ENCODE results near the gene BNC2.
A peak's percentile ranks its signal among the peaks of the same experiment; 100 is the strongest.

Gene BNC2

DNA sequence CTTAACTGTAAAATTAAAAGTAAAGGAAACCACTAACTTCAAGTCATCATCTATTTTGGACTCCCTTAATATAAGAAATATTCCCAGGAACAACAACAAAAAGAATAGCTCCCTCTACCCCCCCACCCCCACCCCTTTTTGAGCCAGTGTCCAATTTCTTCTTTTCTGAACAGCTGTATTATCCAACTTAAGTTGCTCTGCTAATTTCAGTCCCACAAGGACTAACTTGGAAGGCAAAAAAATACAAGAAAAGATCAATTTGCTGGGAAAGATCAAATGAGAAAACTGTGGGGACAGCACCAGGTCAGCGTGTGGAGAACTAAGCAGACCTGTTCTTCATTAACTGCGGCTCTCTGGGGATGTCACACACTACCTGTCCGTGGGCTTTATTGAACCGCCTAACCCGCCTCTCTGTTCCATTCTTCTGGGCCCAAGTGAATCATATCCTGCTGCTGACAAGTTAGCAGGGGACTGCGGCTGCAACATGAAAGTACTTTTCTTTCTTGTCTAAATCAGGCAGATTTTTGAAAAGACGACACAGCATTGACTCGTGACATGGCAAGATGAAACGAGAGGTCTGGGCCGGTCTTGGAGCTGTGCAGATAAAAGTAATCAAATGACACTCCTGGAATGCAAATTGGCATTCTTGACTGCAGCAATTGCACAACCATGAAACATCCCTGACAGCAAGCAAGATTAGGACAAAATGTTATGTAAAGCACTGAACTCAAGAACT lies 2.7 kb downstream of the BNC2 start:
- H3K27me3 ChIP-seq (ENCODE audit: control insufficient read depth, insufficient read depth, low read length) = no peaks in the 10 kb centered on the region
- peak overlapping the region; percentile 88 for H3K9ac ChIP-seq (ENCODE audit: low read depth, low read length)
- H3K4me1 ChIP-seq (ENCODE audit: control insufficient read depth, insufficient read depth, low read length) = peaks cover 56% of the 10 kb centered on the region
- no peaks in the 10 kb centered on the region for H3K36me3 ChIP-seq (ENCODE audit: insufficient read depth, low read length)
- no peaks in the 10 kb centered on the region for H3K9me3 ChIP-seq (replicated peaks; ENCODE audit: low read length)
- H3K4me3 ChIP-seq (ENCODE audit: low read length) = peak overlapping the region; percentile 86
- peak overlapping the region; percentile 96 for H3K4me2 ChIP-seq (ENCODE audit: low read length)

DNA sequence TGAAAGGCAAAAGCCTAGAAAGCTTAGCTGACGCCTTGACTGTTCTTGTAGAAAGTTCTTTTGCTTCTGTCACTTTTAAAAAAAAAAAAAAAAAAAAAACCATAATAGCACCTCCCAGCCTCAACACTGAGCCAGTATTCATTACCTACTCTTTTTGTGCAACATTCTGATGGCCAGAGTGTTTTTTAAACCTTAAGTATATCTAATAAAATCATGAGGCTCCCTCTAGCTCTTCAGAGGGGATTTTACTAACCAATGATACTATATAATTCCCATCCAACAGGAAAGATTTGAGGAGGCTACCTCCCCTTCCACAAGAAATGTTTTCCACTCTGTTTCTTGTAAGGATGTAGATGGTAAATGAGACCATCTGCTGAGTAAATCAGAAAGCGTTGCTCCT lies 3.9 kb downstream of the BNC2 start:
- Histone ChIP-seq H3K36me3 (ENCODE audit: insufficient read depth, low read length) (no peaks in the 10 kb centered on the region), H3K4me3 (ENCODE audit: low read length) (peak overlapping the region; percentile 17), H3K4me1 (ENCODE audit: control insufficient read depth, insufficient read depth, low read length) (peaks cover 51% of the 10 kb centered on the region)

DNA sequence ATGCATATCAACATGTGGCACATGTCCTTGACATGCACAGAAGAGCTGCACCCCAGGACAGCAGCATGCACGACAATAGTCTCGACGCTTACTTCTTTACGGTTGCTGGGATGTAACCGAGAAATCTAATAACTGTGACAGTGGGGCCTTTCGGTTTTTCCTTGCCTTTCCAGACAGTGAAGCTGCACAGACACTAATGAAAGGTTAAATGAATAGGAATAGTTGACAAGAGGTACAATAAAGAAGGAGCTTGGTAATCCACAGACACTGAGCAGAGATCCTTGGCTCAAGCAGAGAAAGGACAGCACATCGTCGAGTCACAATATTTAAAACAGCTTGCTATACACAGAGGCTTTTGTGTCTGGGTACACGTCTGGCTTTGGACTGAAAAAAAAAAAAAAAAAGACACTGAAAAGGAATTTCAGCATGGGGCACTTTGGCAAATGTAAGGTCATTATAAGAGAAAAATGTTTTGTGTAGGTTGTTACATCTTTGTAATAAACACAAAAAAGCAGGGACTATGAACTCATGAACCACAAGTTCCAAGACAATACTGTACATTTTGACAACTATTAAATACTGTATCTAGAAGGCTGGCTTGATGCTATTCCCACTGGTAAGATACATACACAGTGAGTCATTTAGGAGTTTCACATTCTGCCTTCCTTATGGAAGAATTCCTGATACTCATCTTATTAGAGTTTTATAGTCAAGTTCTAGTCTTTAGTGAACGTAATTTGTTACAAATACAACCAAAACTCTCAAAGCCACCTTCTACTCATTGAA lies 5.6 kb downstream of the BNC2 start:
- H3K4me1 ChIP-seq (ENCODE audit: control insufficient read depth, insufficient read depth, low read length) = peaks cover 51% of the 10 kb centered on the region
- no peaks in the 10 kb centered on the region for H3K9me3 ChIP-seq (replicated peaks; ENCODE audit: low read length)
- H3K4me3 ChIP-seq (ENCODE audit: low read length) = peak overlapping the region; percentile 55
- H3K27me3 ChIP-seq (ENCODE audit: control insufficient read depth, insufficient read depth, low read length) = no peaks in the 10 kb centered on the region
- H3K9ac ChIP-seq (ENCODE audit: low read depth, low read length) = peak overlapping the region; percentile 36
- no peaks in the 10 kb centered on the region for H3K36me3 ChIP-seq (ENCODE audit: insufficient read depth, low read length)
- peak overlapping the region; percentile 77 for H3K4me2 ChIP-seq (ENCODE audit: low read length)

More for the DNA sequence above, 3.9 kb downstream of the BNC2 start:
- Histone ChIP-seq H3K9me3 (replicated peaks; ENCODE audit: low read length) (no peaks in the 10 kb centered on the region), H3K4me2 (ENCODE audit: low read length) (peak overlapping the region; percentile 96), H3K9ac (ENCODE audit: low read depth, low read length) (peak overlapping the region; percentile 88), H3K27me3 (ENCODE audit: control insufficient read depth, insufficient read depth, low read length) (no peaks in the 10 kb centered on the region)

DNA sequence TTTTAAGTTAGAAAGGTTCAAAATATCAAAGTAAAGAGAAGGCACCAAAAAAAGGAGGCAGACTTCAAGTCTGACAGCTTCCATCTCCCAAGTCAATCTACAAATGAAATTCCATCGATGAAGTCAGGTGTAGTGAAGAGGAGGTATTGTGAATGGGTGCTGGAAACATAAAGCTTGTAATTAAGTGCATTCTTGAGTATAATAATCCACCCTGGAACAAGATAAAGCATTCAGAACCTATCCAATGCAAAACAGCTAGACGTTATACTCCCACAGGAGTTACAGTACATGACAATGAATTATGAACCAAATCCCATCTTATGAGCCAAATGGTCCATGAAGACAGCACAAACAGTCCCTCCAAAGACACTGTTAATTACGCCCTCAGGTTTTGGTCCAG lies 22.3 kb downstream of the BNC2 start:
- Histone ChIP-seq H3K27me3 (ENCODE audit: control insufficient read depth, insufficient read depth, low read length) (no peaks in the 10 kb centered on the region), H3K9me3 (replicated peaks; ENCODE audit: low read length) (no peaks in the 10 kb centered on the region), H3K4me1 (ENCODE audit: control insufficient read depth, insufficient read depth, low read length) (no peaks in the 10 kb centered on the region), H3K36me3 (ENCODE audit: insufficient read depth, low read length) (peaks cover 3% of the 10 kb centered on the region), H3K4me3 (ENCODE audit: low read length) (no peak overlapping the region), H3K9ac (ENCODE audit: low read depth, low read length) (no peak overlapping the region), H3K4me2 (ENCODE audit: low read length) (no peak overlapping the region)

DNA sequence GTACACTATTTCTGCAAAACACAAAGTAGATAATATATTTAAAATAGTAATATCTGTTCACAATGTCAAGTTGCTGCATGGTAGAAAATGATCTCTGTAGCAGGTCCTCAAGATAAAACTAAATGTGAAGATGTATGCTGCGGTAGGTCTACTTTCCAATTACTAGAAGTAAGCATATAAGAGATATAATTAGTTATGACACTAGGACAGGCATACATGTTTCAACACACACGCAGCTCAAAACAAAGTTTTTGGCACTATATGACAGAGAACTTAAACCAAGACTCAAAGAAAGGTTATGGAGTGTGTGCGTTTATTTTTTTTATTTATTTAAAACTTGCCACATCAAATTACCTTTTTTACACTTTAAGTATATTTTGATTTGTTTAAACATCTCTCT lies 23.5 kb downstream of the BNC2 start:
- no peaks in the 10 kb centered on the region for H3K4me1 ChIP-seq (ENCODE audit: control insufficient read depth, insufficient read depth, low read length)
- no peaks in the 10 kb centered on the region for H3K9me3 ChIP-seq (replicated peaks; ENCODE audit: low read length)
- no peak overlapping the region for H3K4me3 ChIP-seq (ENCODE audit: low read length)
- peaks cover 3% of the 10 kb centered on the region for H3K36me3 ChIP-seq (ENCODE audit: insufficient read depth, low read length)
- H3K27me3 ChIP-seq (ENCODE audit: control insufficient read depth, insufficient read depth, low read length) = no peaks in the 10 kb centered on the region
- H3K4me2 ChIP-seq (ENCODE audit: low read length) = no peak overlapping the region
- no peak overlapping the region for H3K9ac ChIP-seq (ENCODE audit: low read depth, low read length)

DNA sequence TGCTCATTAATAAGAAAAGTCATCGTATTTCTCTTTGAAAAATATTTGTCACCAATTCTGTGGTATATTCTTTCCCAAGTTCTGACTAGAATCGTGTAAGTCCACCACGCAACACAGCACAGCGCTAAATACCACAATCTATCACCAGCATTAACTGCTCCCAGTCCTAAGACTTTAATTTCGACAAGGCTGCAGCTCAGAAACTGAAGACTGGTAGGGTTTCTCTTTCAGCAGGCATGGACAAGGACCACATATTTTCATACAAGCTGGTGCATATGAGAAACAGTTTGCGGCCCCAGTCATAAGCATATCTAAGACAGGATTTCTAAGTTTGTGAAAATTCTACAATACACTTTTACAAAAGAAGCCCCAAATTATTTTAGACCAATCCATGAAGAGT lies 24.1 kb downstream of the BNC2 start:
- Histone ChIP-seq H3K4me2 (ENCODE audit: low read length) (no peak overlapping the region), H3K9me3 (replicated peaks; ENCODE audit: low read length) (no peaks in the 10 kb centered on the region), H3K4me3 (ENCODE audit: low read length) (no peak overlapping the region), H3K4me1 (ENCODE audit: control insufficient read depth, insufficient read depth, low read length) (no peaks in the 10 kb centered on the region), H3K9ac (ENCODE audit: low read depth, low read length) (no peak overlapping the region), H3K27me3 (ENCODE audit: control insufficient read depth, insufficient read depth, low read length) (no peaks in the 10 kb centered on the region), H3K36me3 (ENCODE audit: insufficient read depth, low read length) (peaks cover 3% of the 10 kb centered on the region)

DNA sequence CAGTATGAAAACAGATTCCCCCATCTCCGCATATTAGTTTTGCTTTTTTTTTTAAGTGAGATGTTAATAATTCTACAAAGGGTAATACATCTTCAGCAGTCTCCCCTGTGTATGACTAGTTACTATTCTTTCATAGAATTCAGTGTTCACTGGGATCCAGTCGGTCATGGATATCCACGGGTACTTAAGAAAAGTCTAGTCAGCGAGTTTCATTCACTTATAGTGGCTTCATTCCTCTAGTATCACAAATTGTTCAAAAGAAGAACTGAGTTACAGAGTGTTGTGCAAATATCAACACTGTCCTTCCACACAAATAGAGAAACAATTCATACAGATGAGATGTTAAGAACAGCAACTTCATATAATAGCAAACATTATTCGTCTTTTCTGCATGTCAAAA lies 35.7 kb downstream of the BNC2 start:
- no peaks in the 10 kb centered on the region for H3K9me3 ChIP-seq (replicated peaks; ENCODE audit: low read length)
- H3K9ac ChIP-seq (ENCODE audit: low read depth, low read length) = no peak overlapping the region
- no peak overlapping the region for H3K4me3 ChIP-seq (ENCODE audit: low read length)
- no peaks in the 10 kb centered on the region for H3K27me3 ChIP-seq (ENCODE audit: control insufficient read depth, insufficient read depth, low read length)
- H3K4me1 ChIP-seq (ENCODE audit: control insufficient read depth, insufficient read depth, low read length) = peaks cover 12% of the 10 kb centered on the region
- H3K36me3 ChIP-seq (ENCODE audit: insufficient read depth, low read length) = no peaks in the 10 kb centered on the region
- no peak overlapping the region for H3K4me2 ChIP-seq (ENCODE audit: low read length)

DNA sequence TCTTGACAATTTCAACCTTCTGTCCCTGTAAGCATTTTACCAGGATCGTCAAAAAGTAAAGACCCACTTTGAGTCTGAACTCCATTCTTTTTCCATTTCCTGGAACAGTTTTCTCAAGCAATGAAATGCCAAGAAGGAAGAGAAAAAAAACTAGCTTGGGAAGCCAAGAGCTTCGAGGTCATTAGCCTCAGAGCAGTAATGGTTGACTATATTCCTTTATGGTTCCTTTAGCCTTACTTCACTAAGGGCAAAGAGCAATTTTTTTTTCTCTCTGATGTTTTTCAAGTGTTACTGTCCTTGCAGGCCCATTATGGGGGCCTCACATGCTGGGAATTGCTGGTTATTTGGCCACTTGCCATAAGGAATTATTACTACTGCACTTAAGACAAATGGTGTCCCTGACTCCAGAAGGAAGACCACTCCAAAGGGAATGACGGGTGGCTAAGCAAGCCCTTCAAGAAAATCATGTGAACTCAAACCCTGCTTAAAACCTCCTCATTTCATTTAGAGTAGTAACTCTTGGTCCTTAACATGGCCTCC lies 37.1 kb downstream of the BNC2 start:
- Histone ChIP-seq H3K27me3 (ENCODE audit: control insufficient read depth, insufficient read depth, low read length) (no peaks in the 10 kb centered on the region), H3K4me1 (ENCODE audit: control insufficient read depth, insufficient read depth, low read length) (peaks cover 22% of the 10 kb centered on the region), H3K4me3 (ENCODE audit: low read length) (no peak overlapping the region), H3K9me3 (replicated peaks; ENCODE audit: low read length) (no peaks in the 10 kb centered on the region), H3K36me3 (ENCODE audit: insufficient read depth, low read length) (no peaks in the 10 kb centered on the region), H3K9ac (ENCODE audit: low read depth, low read length) (no peak overlapping the region), H3K4me2 (ENCODE audit: low read length) (no peak overlapping the region)

DNA sequence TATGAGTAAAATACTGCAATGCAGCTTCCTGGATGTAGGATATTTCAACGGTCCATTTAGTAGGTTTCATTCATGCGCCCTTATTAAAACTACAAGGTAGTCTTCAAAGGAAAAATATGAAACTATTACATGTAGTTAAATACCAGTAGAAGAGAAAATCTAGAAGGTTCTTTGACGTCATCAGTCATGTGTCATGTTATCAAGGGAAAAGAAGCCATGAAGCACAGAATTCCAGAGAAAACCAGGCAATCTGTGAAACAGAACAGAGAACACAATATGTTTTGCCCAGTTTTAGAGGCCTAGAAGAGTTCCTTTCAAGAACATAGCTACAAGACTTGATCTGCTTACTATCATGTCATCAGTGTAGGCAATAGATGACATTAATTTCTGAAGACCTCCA lies 38.4 kb downstream of the BNC2 start:
- H3K4me3 ChIP-seq (ENCODE audit: low read length) = no peak overlapping the region
- no peaks in the 10 kb centered on the region for H3K9me3 ChIP-seq (replicated peaks; ENCODE audit: low read length)
- no peaks in the 10 kb centered on the region for H3K27me3 ChIP-seq (ENCODE audit: control insufficient read depth, insufficient read depth, low read length)
- no peak overlapping the region for H3K9ac ChIP-seq (ENCODE audit: low read depth, low read length)
- H3K36me3 ChIP-seq (ENCODE audit: insufficient read depth, low read length) = no peaks in the 10 kb centered on the region
- no peak overlapping the region for H3K4me2 ChIP-seq (ENCODE audit: low read length)
- H3K4me1 ChIP-seq (ENCODE audit: control insufficient read depth, insufficient read depth, low read length) = peaks cover 35% of the 10 kb centered on the region

DNA sequence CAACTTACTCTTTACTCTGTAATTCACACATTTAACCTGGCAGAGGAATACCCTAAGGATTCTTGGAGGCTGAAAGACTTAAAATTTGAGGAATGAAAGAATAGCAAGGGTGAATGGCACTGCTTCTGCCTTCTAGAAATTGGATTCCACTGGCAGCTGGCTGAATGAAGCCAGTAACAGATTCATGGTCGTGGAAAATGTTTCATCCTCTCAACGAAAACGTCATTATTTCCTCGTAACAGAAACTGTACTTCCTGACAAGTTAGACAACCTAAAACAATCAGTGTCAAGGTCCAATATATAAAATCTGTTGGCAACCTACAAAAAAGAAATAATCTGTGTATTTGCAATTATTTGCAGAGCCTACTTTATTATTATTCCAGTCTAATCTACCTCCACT lies 39.7 kb downstream of the BNC2 start:
- H3K4me2 ChIP-seq (ENCODE audit: low read length) = peak overlapping the region; percentile 56
- peak overlapping the region; percentile 11 for H3K4me3 ChIP-seq (ENCODE audit: low read length)
- no peaks in the 10 kb centered on the region for H3K36me3 ChIP-seq (ENCODE audit: insufficient read depth, low read length)
- H3K4me1 ChIP-seq (ENCODE audit: control insufficient read depth, insufficient read depth, low read length) = peaks cover 48% of the 10 kb centered on the region
- H3K27me3 ChIP-seq (ENCODE audit: control insufficient read depth, insufficient read depth, low read length) = no peaks in the 10 kb centered on the region
- H3K9ac ChIP-seq (ENCODE audit: low read depth, low read length) = peak overlapping the region; percentile 31
- H3K9me3 ChIP-seq (replicated peaks; ENCODE audit: low read length) = no peaks in the 10 kb centered on the region

DNA sequence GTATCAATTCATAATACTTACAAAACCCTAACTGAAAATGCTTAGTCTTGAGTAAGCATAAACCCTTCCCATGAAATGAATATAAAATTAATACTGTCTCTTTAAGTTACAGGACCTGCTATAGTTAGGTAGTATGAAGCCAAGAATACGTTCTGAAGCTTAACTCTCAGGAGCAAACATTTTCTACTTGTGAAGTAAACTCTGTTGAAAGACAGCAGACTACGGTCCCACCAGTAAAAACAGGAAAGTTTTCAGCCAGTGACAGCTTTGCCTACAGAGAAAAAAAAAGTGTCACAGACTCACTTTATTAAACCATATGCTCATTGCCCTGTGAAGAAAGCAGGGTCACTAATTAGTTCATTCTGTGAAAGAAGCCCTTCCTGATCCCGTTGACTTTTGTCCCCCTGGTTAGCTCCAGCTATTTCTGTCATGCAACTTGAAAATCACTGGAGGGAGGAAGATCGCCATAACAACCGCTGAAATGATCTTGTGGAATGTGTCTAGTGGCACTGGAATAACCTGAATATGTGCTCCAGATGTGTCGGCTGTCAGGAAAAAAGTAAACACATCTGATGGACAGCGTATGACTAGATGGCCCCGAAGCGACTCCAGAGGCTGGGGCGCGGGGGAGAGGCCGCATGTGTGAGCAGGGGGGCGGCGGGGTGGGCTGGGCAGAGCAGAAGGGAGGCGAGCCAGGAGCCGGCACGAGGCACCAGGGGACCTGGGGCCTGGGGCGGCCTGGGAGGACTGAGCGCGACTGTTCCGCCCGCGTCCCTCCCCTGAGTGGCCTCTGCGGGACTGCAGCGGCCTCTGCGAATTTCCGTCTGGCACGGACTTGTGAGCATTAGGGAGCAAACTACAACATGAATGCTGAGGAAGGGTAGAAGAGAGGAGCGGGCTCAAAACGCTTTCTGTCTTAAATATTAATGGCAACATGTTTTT lies 41.9 kb downstream of the BNC2 start:
- Histone ChIP-seq H3K4me2 (ENCODE audit: low read length) (peak overlapping the region; percentile 89), H3K27me3 (ENCODE audit: control insufficient read depth, insufficient read depth, low read length) (no peaks in the 10 kb centered on the region), H3K4me1 (ENCODE audit: control insufficient read depth, insufficient read depth, low read length) (peaks cover 65% of the 10 kb centered on the region), H3K9me3 (replicated peaks; ENCODE audit: low read length) (no peaks in the 10 kb centered on the region), H3K4me3 (ENCODE audit: low read length) (peak overlapping the region; percentile 61), H3K36me3 (ENCODE audit: insufficient read depth, low read length) (no peaks in the 10 kb centered on the region), H3K9ac (ENCODE audit: low read depth, low read length) (peak overlapping the region; percentile 50)
